Lower lobe of right lung (tissue), 2 donors: Measurements from ENCODE around the gene ZNF132. TPM values are rescaled to one million over a fixed set of nuclear protein-coding genes. Genes with fewer than 3 reads are reported as not detected.

Experiments
- ATAC-seq, 2 donors: fragments of 200-7000 bp; cut with Tn5 transposase; one replicate each; pipeline ENCODE4 v1.9.1; 2020 to 2022; ENCODE audit warnings: mild to moderate bottlenecking in 2 of 2, moderate library complexity in 2 of 2
- DNase-seq: peaks from one replicate; pipeline ENCODE4 v3.0.0-alpha.2; 2020
- H3K27ac ChIP-seq: fragments of 200-600 bp; one replicate; pipeline ENCODE4 v1.8.0; 2022
- H3K27me3 ChIP-seq: fragments of 200-600 bp; one replicate; pipeline ENCODE4 v1.8.0; 2022; ENCODE audit warnings: low read depth
- H3K36me3 ChIP-seq: fragments of 200-600 bp; one replicate; pipeline ENCODE4 v1.8.0; 2022; ENCODE audit warnings: mild to moderate bottlenecking
- H3K4me1 ChIP-seq: fragments of 200-600 bp; one replicate; pipeline ENCODE4 v1.8.0; 2022
- H3K4me3 ChIP-seq: fragments of 200-600 bp; one replicate; pipeline ENCODE4 v1.8.0; 2022; ENCODE audit warnings: mild to moderate bottlenecking
- H3K9me3 ChIP-seq: fragments of 200-600 bp; one replicate; pipeline ENCODE4 v1.8.0; 2022
- intact Hi-C: fragments of 100-400 bp; cut with DNase I; formaldehyde crosslinking; loops from one replicate; pipeline ENCODE4 v1.11.0; 2022
- total RNA-seq: library from RNA; stranded (reverse); fragmentation: NEBNext Ultra II Directional; extraction: Animal tissue kit (Norgen Biotek cat#: 25700); gene quantifications from one replicate; pipeline ENCODE4 v1.2.1, GENCODE V29; 2021
- TF ChIP-seq, protein P1 (sequence below): fragments of 200-600 bp; IDR thresholded peaks from one replicate; pipeline ENCODE4 v1.8.0; 2022; ENCODE audit warnings: antibody characterized with exemption, mild to moderate bottlenecking
- donor health status: DM: no; HTN: yes; CAD: no; lungs with severe emphysema.

ZNF132 gene
- total RNA-seq, 1 donor from 2014 or later, result 7.4 TPM

DNA sequence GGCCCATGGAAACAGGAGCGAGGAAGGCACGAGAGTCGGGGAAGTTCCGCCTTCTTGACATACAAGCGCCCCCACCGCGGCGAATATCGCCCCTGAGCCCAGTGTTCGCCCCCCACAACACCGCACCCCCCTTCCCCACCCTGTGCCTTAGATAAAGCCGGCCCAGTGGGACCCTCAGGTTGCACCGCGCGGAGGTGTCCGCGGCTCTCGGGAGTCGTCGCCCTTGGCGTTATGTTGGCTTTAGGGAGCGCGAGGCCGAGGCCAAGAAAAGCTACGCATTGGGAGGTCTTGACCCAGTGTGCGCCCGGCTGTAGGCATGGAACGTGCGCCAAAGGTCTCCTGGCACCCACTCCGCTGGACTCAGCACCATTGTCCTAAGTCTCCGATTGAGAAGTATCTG, 603 bp upstream of the ZNF132 start:
- H3K27ac ChIP-seq, result peak overlapping the region; percentile 81
- intact Hi-C loops, result no loop called here
- H3K4me3 ChIP-seq, result peak overlapping the region; percentile 76
- ATAC-seq, result peak; percentile 2 to 3
- DNase-seq, result no peak
- TF ChIP-seq, protein P1, sequence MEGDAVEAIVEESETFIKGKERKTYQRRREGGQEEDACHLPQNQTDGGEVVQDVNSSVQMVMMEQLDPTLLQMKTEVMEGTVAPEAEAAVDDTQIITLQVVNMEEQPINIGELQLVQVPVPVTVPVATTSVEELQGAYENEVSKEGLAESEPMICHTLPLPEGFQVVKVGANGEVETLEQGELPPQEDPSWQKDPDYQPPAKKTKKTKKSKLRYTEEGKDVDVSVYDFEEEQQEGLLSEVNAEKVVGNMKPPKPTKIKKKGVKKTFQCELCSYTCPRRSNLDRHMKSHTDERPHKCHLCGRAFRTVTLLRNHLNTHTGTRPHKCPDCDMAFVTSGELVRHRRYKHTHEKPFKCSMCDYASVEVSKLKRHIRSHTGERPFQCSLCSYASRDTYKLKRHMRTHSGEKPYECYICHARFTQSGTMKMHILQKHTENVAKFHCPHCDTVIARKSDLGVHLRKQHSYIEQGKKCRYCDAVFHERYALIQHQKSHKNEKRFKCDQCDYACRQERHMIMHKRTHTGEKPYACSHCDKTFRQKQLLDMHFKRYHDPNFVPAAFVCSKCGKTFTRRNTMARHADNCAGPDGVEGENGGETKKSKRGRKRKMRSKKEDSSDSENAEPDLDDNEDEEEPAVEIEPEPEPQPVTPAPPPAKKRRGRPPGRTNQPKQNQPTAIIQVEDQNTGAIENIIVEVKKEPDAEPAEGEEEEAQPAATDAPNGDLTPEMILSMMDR, result no peak
- peaks cover 37% of the 10 kb centered on the region for H3K9me3 ChIP-seq
- peaks cover 14% of the 10 kb centered on the region for H3K36me3 ChIP-seq
- no peaks in the 10 kb centered on the region for H3K27me3 ChIP-seq
- H3K4me1 ChIP-seq, result peaks cover 9% of the 10 kb centered on the region

DNA sequence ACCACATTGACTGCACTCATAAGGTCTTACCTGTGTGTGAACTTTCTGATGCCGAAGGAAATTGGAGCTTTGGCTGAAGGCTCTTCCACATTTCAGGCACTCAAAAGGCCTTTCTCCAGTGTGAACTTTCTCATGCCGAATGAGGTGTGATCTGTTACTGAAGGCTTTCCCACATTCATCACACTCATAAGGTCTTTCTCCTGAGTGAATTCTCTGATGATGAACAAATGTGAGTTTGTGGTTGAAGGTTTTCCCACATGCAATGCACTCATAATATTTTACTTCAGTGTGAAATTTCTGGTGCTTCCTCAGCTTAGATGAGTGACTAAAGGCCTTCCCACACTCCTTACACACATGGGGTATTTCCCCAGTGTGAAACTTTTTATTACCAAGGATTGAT, 5.7 kb downstream of the ZNF132 start:
- Histone ChIP-seq H3K9me3 (peaks cover 96% of the 10 kb centered on the region), H3K27me3 (no peaks in the 10 kb centered on the region), H3K36me3 (peaks cover 35% of the 10 kb centered on the region), H3K4me3 (no peak overlapping the region), H3K27ac (no peak overlapping the region), H3K4me1 (peaks cover 5% of the 10 kb centered on the region)
- TF ChIP-seq, protein P1, result no peak
- no peak for DNase-seq
- ATAC-seq, result no peak
- intact Hi-C loops, result no loop called here

GRCh38 chr19:58429745-58430144, 10.2 kb downstream of the ZNF132 start:
- peaks cover 75% of the 10 kb centered on the region for H3K9me3 ChIP-seq
- intact Hi-C loops, result no loop called here
- TF ChIP-seq, protein P1, result no peak
- no peak overlapping the region for H3K27ac ChIP-seq
- ATAC-seq (no peak), DNase-seq (no peak)
- no peaks in the 10 kb centered on the region for H3K27me3 ChIP-seq
- no peaks in the 10 kb centered on the region for H3K4me1 ChIP-seq
- peaks cover 13% of the 10 kb centered on the region for H3K36me3 ChIP-seq
- H3K4me3 ChIP-seq, result no peak overlapping the region

GRCh38 chr19:58428617-58429016, 11.3 kb downstream of the ZNF132 start:
- peaks cover 64% of the 10 kb centered on the region for H3K9me3 ChIP-seq
- DNase-seq (no peak), ATAC-seq (no peak)
- H3K36me3 ChIP-seq, result peaks cover 2% of the 10 kb centered on the region
- H3K4me1 ChIP-seq, result no peaks in the 10 kb centered on the region
- H3K27ac ChIP-seq, result no peak overlapping the region
- TF ChIP-seq, protein P1, result no peak
- no peak overlapping the region for H3K4me3 ChIP-seq
- intact Hi-C loops, result no loop called here
- H3K27me3 ChIP-seq, result no peaks in the 10 kb centered on the region

GRCh38 chr19:58417071-58417470, 22.9 kb downstream of the ZNF132 start:
- H3K4me1 ChIP-seq, result no peaks in the 10 kb centered on the region
- ATAC-seq, result no peak
- peaks cover 52% of the 10 kb centered on the region for H3K36me3 ChIP-seq

More at GRCh38 chr19:58417071-58417470, 22.9 kb downstream of the ZNF132 start:
- intact Hi-C loops, result no loop called here
- Histone ChIP-seq H3K4me3 (no peak overlapping the region), H3K27me3 (no peaks in the 10 kb centered on the region), H3K9me3 (no peaks in the 10 kb centered on the region), H3K27ac (no peak overlapping the region)
- TF ChIP-seq, protein P1, result no peak
- DNase-seq, result no peak
